SU-DHL-6 (cell line): Measurements from ENCODE around the gene UBE3C.

Experiments used
- CTCF ChIP-seq: fragments of 200-600 bp; sonication (generic); IDR thresholded peaks from one replicate; pipeline ENCODE4 v1.5.1; 2017; ENCODE audit warnings: antibody characterized with exemption, mild to moderate bottlenecking, low read length, moderate library complexity; ENCODE audit not compliant: insufficient read depth, poor library complexity, severe bottlenecking
- EZH2phosphoT487 ChIP-seq: fragments of 200-600 bp; sonication (generic), shearing (Covaris generic); conservative IDR thresholded peaks from 2 replicates; pipeline ENCODE4 v1.6.1; 2018; ENCODE audit warnings: mild to moderate bottlenecking, antibody characterized with exemption, low read length, moderate library complexity, mixed read lengths

- no peak for TF ChIP-seq CTCF
- no peak for TF ChIP-seq EZH2phosphoT487
Measured at GRCh38 chr7:157292258-157292657, 153.5 kb downstream of the UBE3C start.
